NCI-H2196 (cell line): ENCODE data around the gene SULF2.
"Not testable (repeated sequence)": the region's sequence is repeated elsewhere in the genome, so short reads cannot be mapped to it uniquely, and the experiment has no call there.

Experiments used
- DNase-seq: peaks from one replicate; lab custom pipeline; 2025; ENCODE audit not compliant: unreplicated experiment; lab: John Stamatoyannopoulos, UW

Gene SULF2

GRCh38 chr20:47805951-47806350 lies 20.7 kb upstream of the SULF2 start:
- DNase-seq: no peak

GRCh38 chr20:47804972-47805371 lies 19.7 kb upstream of the SULF2 start:
- DNase-seq: not testable (repeated sequence)

DNA sequence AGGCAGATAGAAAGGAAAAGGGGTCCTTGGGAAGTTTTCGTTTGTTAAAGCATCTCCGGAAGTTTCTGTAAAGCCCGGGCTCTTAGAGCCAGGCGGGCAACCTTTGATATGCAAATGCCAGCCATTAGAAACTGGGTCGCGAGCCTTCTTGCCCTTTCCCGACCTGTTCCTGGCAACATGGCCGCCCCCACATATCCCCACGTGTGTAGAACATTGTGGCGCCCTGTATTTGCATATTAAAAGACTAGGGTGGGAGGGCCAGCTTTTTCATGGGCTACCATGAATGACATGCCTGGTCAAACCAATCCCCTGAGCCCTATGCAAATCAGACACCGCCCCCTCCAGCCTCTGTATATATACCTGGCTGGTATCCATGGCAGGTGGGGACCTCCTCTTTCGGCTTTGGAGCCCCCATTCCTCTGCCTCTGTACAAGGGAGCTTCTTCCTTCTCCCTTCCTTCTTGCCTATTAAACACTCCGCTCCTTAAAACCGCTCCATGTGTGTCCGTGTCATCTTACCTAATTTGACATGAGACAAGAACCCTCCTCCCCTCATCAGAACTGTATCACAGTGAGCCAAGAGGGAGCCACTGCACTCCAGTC lies 19.0 kb upstream of the SULF2 start:
- DNase-seq: not testable (repeated sequence)

- no peak for DNase-seq
Observed at GRCh38 chr20:47802975-47803374, 17.7 kb upstream of the SULF2 start.

- DNase-seq: no peak
Observed at GRCh38 chr20:47802226-47802920, 17.1 kb upstream of the SULF2 start.

DNA sequence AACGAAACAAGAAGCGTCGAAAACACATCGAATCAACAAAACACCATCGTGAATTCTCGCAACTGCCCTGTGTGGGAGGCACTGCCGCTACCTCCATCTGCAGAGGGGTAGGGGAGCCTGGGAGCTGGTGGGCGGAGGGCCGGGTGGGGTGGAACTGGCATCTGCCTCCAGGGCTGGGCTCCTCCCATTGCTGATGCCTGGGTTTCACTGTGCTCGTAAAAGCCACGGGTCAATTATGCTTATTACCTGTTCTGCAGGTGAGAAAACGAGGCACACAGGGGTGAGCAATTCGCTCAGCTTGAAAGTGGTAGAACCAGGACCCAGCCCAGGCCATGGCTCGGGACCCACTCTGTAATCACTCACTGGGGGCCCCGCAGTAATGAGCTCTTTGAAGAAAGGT lies 16.5 kb upstream of the SULF2 start:
- no peak for DNase-seq

DNA sequence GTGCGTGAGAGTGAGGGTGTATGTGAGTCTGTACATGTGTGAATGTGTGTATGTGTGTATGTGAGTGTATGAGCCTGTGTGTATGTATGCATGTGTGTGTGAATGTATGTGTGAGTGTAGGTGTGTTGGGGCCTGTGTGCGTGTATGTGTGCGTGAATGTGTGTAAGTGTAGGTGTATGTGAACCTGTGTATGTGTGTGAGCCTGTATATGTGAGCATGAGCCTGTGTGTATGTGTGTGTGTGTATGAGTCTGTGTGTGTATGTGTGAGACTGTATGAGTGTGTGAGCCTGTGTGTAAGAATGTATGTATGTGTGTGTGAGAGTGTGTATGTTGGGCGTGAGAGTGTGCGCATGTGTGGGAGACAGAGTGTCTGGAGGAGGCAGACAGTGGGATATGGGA lies 15.8 kb upstream of the SULF2 start:
- DNase-seq: no peak

GRCh38 chr20:47800623-47801022 lies 15.3 kb upstream of the SULF2 start:
- no peak for DNase-seq

GRCh38 chr20:47799116-47799715 lies 13.9 kb upstream of the SULF2 start:
- no peak for DNase-seq

GRCh38 chr20:47796971-47797370 lies 11.7 kb upstream of the SULF2 start:
- no peak for DNase-seq

- peak; percentile 19 for DNase-seq
Observed at GRCh38 chr20:47795214-47795907, 10.1 kb upstream of the SULF2 start.

GRCh38 chr20:47794264-47794663 lies 9.0 kb upstream of the SULF2 start:
- DNase-seq: not testable (repeated sequence)

DNA sequence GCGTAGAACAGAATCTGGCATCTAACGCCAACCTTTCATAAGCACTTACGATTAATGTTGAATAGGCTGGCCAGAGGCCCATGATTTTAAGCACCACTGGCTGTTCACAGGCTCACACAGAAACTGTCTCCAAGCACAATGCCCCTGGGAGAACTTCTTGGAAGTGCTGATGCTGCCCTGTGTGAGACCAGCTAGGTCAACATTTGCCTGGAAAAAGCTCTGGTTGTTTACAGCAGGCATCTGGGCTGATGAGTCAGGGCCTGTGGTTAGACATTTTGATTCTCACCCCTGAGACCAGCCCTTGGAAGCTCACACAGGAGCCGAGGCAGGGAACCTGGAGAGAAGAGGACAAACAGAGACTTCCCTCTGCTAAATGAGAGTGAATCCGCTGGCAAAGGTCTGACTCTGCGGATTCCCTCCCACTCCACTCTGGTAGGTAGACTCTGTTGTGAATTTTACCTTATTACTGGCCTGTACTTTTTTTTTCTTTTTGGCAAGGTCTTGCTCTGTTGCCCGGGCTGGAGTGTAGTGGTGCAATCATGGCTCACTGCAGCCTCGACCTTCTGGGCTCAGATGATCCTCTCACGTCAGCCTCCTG lies 6.8 kb upstream of the SULF2 start:
- DNase-seq: peak; percentile 27

DNA sequence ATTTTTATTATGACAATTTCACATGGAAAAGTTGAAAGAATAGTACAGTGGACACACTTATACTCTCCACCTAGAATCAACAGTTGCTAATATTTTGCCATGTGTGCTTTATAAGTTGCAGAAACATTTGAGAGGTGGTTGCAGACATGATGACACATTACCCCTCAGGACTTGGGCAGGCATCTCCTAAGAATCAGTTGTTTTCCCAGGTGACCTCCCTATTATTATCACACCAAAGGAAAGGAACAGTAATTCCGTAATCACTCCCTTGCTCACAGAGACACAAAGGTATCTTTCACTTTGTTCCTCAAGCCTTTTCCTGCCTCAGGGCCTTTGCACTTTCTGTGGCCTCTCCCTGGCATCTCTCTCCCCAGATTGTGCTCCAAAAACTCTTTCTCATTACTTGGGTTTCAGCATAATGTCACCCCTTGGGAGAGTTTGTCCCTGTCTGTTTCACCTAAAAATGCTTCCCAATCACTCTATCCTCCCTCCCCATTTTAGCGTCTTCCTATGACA lies 5.9 kb upstream of the SULF2 start:
- DNase-seq: no peak

DNA sequence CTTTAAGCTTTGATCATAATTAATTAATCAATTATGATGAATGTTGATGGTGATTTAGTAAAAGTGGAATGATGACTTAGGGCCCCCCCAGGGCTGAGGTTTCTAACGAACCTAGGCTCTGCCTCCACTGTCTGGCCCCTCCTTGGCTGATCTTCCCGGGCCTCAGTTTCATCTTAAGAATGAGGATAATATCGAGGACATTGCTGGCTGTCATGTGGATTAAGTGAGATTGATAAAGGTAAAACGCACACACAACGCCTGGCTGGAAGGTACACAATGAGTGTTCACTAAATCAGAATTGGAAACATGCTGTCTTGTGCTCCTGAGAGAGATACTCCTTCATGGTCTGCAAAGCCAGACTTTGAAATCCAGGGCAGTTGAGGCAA lies 5.3 kb upstream of the SULF2 start:
- DNase-seq: no peak

GRCh38 chr20:47789764-47790579 lies 4.7 kb upstream of the SULF2 start:
- no peak for DNase-seq

DNA sequence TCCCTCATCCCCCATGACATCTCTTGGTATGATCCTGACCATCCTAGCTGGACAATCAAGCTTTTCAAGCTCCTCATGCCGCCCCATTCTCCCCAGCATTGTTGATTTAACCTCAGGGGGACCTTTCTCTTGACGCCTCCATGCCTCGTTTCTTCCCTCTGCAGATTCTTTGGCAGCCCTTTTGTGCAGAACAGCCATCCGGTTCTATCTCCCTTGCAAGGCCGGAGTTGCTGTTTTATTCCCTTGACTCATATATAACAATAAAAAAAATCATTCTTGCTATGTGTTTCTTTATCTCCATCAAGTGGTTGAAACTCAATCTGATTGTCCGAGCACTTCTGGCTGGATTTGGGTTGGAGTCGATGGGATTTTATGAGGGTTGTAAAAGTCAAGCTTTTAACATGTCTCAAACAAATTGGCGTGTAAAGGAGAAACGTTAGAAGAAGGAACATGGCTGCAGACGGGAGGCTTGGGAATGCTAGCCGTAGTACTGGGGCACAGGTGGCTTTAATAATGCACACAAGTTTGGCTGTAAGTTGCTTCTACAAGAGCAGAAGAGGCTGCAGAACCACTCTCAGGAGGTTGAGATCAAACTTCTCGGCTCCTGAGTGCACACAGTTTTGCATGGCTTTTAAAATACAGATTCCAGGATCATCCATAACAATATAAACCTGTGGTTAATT lies 3.9 kb upstream of the SULF2 start:
- DNase-seq: no peak

GRCh38 chr20:47788741-47789080 lies 3.4 kb upstream of the SULF2 start:
- DNase-seq: no peak

DNA sequence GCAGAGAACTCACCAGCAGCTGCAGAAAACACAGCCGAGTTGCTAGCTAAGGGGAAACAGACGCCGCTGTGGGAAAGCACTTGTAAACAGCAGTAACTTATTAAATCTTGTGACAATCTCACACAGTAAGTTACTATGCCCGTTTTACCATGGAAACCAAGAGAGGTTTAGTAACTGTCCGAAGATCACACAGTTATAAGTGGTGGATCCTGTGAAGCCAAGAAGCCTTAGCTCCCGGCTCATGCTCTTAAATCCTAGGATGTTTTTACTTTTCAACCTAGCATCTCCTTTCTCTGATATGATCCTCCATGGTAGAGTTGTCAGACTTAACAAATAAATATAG lies 1.5 kb upstream of the SULF2 start:
- no peak for DNase-seq
